Astrocyte (in vitro differentiated cells and primary cell): ENCODE data around the gene HRAS. TPM values are rescaled to one million over a fixed set of nuclear protein-coding genes. Genes with fewer than 3 reads are reported as not detected.

Experiments used
- DNase-seq: peaks from one replicate; pipeline ENCODE4 v3.0.0-alpha.2; 2010; ENCODE audit warnings: low read depth
- FAIRE-seq: peaks from 2 replicates; lab custom pipeline; 2011; peaks lifted over from hg19 to GRCh38; lab: Jason Lieb, UNC
- H2AFZ ChIP-seq: 2 replicates; pipeline ENCODE4 v1.6.0; 2012; ENCODE audit warnings: low read depth, low read length, inconsistent platforms
- H3K27ac ChIP-seq: 2 replicates; pipeline ENCODE4 v1.5.1; 2011; ENCODE audit warnings: low read depth, low read length, inconsistent platforms
- H3K27me3 ChIP-seq: 2 replicates; pipeline ENCODE4 v1.6.0; 2011; ENCODE audit warnings: low read length, inconsistent platforms; ENCODE audit not compliant: insufficient read depth
- H3K36me3 ChIP-seq: 2 replicates; pipeline ENCODE4 v1.5.1; 2011; ENCODE audit warnings: low read length, inconsistent platforms; ENCODE audit not compliant: insufficient read depth
- H3K4me1 ChIP-seq: 2 replicates; pipeline ENCODE4 v1.5.1; 2011; ENCODE audit warnings: low read length, inconsistent platforms; ENCODE audit not compliant: insufficient read depth
- H3K4me2 ChIP-seq: 2 replicates; pipeline ENCODE4 v1.6.0; 2012; ENCODE audit warnings: low read length, inconsistent platforms
- H3K4me3 ChIP-seq: 2 replicates; pipeline ENCODE4 v1.5.1; 2011; ENCODE audit warnings: low read depth, mild to moderate bottlenecking, low read length, inconsistent platforms; ENCODE audit not compliant: insufficient read depth
- H3K79me2 ChIP-seq: 2 replicates; pipeline ENCODE4 v1.6.0; 2012; ENCODE audit warnings: mild to moderate bottlenecking, low read length, inconsistent platforms; ENCODE audit not compliant: insufficient read depth
- H3K9ac ChIP-seq: 2 replicates; pipeline ENCODE4 v1.6.0; 2012; ENCODE audit warnings: mild to moderate bottlenecking, low read length, inconsistent platforms
- H3K9me3 ChIP-seq: 2 replicates; pipeline ENCODE4 v1.5.1; 2012; ENCODE audit warnings: low read depth, mild to moderate bottlenecking, low read length, inconsistent platforms; ENCODE audit not compliant: insufficient read depth
- H4K20me1 ChIP-seq: 2 replicates; pipeline ENCODE4 v1.6.0; 2012; ENCODE audit warnings: low read length, inconsistent platforms; ENCODE audit not compliant: insufficient read depth
- H3K27ac Mint-ChIP-seq: one replicate; pipeline ENCODE4 v1.8.0; 2021; ENCODE audit warnings: mild to moderate bottlenecking, mixed read lengths; ENCODE audit not compliant: unreplicated experiment
- H3K27me3 Mint-ChIP-seq: one replicate; pipeline ENCODE4 v1.8.0; 2021; ENCODE audit warnings: low read depth, mixed read lengths; ENCODE audit not compliant: unreplicated experiment
- H3K36me3 Mint-ChIP-seq: one replicate; pipeline ENCODE4 v1.8.0; 2021; ENCODE audit warnings: low read depth, mixed read lengths; ENCODE audit not compliant: unreplicated experiment
- H3K4me1 Mint-ChIP-seq: one replicate; pipeline ENCODE4 v1.8.0; 2021; ENCODE audit warnings: low read depth, mixed read lengths; ENCODE audit not compliant: unreplicated experiment
- H3K4me3 Mint-ChIP-seq: one replicate; pipeline ENCODE4 v1.8.0; 2021; ENCODE audit warnings: mild to moderate bottlenecking, moderate library complexity, mixed read lengths; ENCODE audit not compliant: unreplicated experiment
- H3K9me3 Mint-ChIP-seq: one replicate; pipeline ENCODE4 v1.8.0; 2021; ENCODE audit warnings: mild to moderate bottlenecking, mixed read lengths; ENCODE audit not compliant: unreplicated experiment
- EZH2 ChIP-seq: IDR thresholded peaks from 2 replicates; pipeline ENCODE4 v1.6.1; 2012; ENCODE audit warnings: mild to moderate bottlenecking, low read length, inconsistent platforms; ENCODE audit not compliant: insufficient read depth
- total RNA-seq: library from RNA; stranded (reverse); gene quantifications from 2 replicates; pipeline ENCODE4 v1.2.1, GENCODE V29; 2021
- TF ChIP-seq, protein P1 (sequence below): IDR thresholded peaks from 2 replicates; pipeline ENCODE4 v1.5.1; 2011; ENCODE audit warnings: low read depth, mild to moderate bottlenecking, inconsistent platforms, low read length, moderate library complexity; ENCODE audit not compliant: insufficient read depth

Gene HRAS
- total RNA-seq, 1 donor from 2014 or later: 84.2 TPM

DNA sequence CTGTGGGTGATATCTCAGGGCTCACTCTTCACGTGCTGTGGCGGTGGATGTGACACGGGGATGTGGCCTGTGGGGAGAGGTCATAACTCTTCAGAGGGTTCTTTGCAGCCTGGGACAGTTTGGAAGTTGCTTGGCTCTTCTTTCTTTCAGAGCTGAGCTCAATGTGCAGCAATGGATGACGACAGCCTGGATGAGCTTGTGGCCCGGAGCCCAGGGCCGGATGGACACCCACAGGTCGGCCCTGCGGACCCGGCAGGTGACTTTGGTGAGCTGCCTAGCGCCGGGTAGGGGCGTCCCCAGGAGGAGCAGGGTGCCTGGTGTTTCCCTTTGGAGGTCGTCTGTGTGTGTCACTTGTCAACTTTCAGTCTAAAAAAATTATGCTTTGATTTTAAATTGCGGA lies 46.0 kb upstream of the HRAS start:
- peaks cover 14% of the 10 kb centered on the region for H3K4me1 ChIP-seq
- DNase-seq (no peak), FAIRE-seq (no peak)
- no peaks in the 10 kb centered on the region for H3K9me3 Mint-ChIP-seq
- peaks cover 8% of the 10 kb centered on the region for H3K36me3 ChIP-seq
- H3K27me3 ChIP-seq: no peaks in the 10 kb centered on the region
- TF ChIP-seq EZH2: no peak
- TF ChIP-seq, protein P1, sequence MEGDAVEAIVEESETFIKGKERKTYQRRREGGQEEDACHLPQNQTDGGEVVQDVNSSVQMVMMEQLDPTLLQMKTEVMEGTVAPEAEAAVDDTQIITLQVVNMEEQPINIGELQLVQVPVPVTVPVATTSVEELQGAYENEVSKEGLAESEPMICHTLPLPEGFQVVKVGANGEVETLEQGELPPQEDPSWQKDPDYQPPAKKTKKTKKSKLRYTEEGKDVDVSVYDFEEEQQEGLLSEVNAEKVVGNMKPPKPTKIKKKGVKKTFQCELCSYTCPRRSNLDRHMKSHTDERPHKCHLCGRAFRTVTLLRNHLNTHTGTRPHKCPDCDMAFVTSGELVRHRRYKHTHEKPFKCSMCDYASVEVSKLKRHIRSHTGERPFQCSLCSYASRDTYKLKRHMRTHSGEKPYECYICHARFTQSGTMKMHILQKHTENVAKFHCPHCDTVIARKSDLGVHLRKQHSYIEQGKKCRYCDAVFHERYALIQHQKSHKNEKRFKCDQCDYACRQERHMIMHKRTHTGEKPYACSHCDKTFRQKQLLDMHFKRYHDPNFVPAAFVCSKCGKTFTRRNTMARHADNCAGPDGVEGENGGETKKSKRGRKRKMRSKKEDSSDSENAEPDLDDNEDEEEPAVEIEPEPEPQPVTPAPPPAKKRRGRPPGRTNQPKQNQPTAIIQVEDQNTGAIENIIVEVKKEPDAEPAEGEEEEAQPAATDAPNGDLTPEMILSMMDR: no peak
- peaks cover 75% of the 10 kb centered on the region for H4K20me1 ChIP-seq
- H3K4me3 ChIP-seq: no peak overlapping the region
- no peak overlapping the region for H3K27ac Mint-ChIP-seq
- no peak overlapping the region for H2AFZ ChIP-seq
- H3K79me2 ChIP-seq: peaks cover 81% of the 10 kb centered on the region
- H3K9me3 ChIP-seq: no peaks in the 10 kb centered on the region
- no peak overlapping the region for H3K9ac ChIP-seq
- no peaks in the 10 kb centered on the region for H3K27me3 Mint-ChIP-seq
- H3K36me3 Mint-ChIP-seq: peaks cover 13% of the 10 kb centered on the region
- H3K4me3 Mint-ChIP-seq: peak overlapping the region; percentile 72
- peaks cover 34% of the 10 kb centered on the region for H3K4me1 Mint-ChIP-seq
- H3K27ac ChIP-seq: no peak overlapping the region
- no peak overlapping the region for H3K4me2 ChIP-seq

DNA sequence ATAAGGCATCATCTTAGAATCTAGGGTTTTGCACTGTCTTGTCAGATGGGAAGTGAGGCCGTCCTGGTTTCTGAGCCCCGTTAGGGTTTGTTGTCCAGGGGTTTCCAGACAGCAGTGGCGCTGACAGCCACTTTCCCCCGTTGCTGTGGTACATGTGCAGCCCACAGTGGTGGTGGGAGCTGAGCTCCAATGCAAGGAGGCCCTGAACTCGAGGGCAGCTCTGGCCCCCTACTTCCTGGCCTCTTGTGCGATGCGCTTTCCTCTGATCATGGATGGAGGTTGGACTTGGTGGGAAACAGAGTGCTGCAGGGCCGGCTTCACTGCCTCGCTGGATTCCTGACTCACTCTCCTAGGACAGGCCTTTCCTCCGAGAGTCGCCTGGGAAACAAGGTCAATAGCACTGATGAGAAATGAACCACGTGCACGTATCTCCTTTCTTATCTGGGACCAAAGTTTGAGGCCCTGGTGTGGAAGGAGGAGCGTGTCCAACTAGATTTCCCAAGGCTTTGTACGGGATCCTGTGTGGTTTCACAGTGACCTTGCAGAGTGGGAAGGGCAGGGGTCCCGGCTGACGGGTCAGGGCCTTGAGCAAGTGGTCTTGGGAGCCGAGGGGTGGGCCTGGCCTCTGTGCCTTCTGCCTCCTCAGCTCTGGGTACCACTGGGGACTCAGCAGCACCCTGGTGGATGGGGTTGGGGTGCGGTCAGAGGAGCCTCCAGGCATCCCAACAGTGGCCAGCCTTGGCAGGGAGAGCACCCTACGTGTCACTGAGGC lies 44.6 kb upstream of the HRAS start:
- TF ChIP-seq, protein P1: no peak
- TF ChIP-seq EZH2: no peak
- peaks cover 74% of the 10 kb centered on the region for H3K79me2 ChIP-seq

More for the DNA sequence above, 44.6 kb upstream of the HRAS start:
- no peak overlapping the region for H3K27ac ChIP-seq
- Mint-ChIP-seq H3K9me3 (no peaks in the 10 kb centered on the region), H3K4me3 (peak overlapping the region; percentile 54), H3K36me3 (peaks cover 12% of the 10 kb centered on the region), H3K27me3 (peaks cover 2% of the 10 kb centered on the region), H3K4me1 (peaks cover 32% of the 10 kb centered on the region), H3K27ac (peak overlapping the region; percentile 58)
- no peaks in the 10 kb centered on the region for H3K9me3 ChIP-seq
- H3K9ac ChIP-seq: no peak overlapping the region
- no peak for FAIRE-seq
- H3K4me1 ChIP-seq: peaks cover 14% of the 10 kb centered on the region
- H3K4me2 ChIP-seq: peak overlapping the region; percentile 96
- peaks cover 68% of the 10 kb centered on the region for H4K20me1 ChIP-seq
- H3K27me3 ChIP-seq: peaks cover 2% of the 10 kb centered on the region
- DNase-seq: no peak
- H3K4me3 ChIP-seq: no peak overlapping the region
- peaks cover 5% of the 10 kb centered on the region for H3K36me3 ChIP-seq
- H2AFZ ChIP-seq: no peak overlapping the region
